NCI-H82 treated with DMSO at 0.1 percent for 48 hours (cell line): ENCODE data around the gene PDCD2.
"Not testable (repeated sequence)": the region's sequence is repeated elsewhere in the genome, so short reads cannot be mapped to it uniquely, and the experiment has no call there.

Experiments used
- DNase-seq: peaks from one replicate; lab custom pipeline; 2025; ENCODE audit not compliant: unreplicated experiment; lab: John Stamatoyannopoulos, UW

The PDCD2 gene

DNA sequence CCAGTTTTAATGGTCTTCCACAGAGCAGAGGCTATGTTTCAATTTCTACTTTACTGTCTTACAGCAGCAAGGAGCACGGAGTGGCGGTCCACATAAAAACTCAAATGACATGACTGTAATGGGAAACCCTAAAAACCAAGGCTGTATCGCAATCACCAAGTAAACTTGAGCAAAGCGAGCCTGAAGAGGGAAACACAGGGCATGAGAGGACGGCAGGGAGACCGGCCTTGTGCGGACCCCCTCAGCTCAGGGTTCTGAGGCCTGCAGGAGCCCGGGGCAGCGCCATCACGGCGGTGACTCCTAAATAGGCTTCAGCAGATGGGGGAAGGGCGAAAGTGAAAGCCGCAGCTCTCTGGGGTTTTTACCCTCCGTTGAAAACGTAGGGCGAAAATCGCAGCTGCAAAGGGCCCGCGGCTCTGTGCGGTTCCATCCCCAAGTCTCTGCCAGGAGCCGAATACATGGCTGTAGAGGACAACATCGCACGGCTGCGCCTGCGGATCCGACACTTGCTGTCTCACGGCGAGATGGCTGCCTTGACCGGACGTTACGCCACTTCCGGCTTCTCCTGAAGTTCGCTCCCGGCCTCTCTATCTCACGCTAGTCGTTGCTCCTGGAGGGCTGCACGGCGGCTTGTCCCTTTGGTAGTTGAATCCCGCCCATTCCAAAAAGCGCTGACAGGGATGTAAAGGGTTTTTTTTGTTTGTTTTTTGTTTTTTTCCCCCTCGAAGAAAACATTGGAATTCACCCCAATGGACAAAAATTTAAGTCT, 31.5 kb downstream of the PDCD2 start, which contains the start of gene PSMB1:
PSMB1 (minus strand) TSS at position 543 of the 769 bp plus-strand sequence; CDS start at position 478, 65 bp downstream.
- peak; percentile 82 for DNase-seq

GRCh38 chr6:170545405-170545804, 39.0 kb downstream of the PDCD2 start:
- no peak for DNase-seq

GRCh38 chr6:170542031-170542719, 42.3 kb downstream of the PDCD2 start:
- no peak for DNase-seq

DNA sequence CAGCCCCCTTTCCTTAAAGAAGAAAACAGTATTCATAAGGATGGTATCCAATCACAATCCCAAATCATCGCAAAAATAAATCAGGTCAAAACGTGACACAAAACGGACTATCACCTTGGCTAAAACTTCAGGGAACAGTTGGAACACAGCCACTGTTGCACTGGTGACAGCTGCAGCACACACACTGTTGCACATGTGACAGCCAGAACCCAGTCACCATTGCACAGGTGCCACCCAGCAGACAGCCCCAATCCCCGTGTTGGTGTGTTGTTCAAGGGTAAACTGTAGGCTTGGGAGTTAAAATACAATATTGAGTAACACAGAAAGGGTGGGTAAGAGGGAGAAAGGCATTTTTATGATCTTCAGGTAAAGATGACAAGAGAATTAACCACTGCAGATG, 47.1 kb downstream of the PDCD2 start:
- no peak for DNase-seq

DNA sequence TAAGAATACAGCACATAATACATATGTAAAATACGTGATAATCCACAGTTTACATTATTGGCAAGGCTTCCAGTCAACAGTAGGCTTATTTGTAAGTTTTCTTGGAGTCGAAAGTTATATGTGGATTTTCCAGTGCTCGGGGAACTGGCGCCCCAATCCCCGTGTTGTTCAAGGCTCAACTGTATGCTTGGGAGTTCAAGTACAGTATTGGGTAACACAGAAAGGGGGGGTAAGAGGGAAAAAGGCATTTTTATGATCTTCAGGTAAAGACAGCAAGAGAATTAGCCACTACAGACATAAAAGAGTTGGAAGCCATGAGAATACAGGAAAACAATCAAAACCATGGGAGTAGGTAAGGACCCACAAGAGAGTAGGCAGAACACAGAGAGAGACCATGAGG, 47.8 kb downstream of the PDCD2 start:
- DNase-seq = no peak

GRCh38 chr6:170535004-170535403, 49.4 kb downstream of the PDCD2 start:
- DNase-seq = no peak

DNA sequence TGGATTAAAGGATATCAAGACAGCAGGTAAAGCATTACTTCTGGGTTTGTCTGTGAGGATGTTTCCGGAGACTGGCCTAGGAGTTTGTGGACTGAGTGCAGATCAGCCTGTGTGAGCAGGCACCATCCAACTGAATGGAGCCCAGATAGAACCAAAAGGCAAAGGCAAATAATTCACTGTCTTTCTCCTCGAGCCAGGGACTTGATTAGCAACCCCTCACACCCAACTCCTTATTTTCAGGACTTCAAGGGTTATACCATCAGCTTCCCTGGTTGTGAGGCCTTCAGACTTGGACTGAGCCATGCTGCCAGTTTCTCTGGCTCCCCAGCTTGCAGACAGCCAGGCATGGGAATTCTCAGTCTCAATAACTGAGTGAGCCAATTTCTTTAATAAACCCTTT, 50.6 kb downstream of the PDCD2 start:
- DNase-seq = no peak

- DNase-seq = peak; percentile 57
Observed at GRCh38 chr6:170532867-170533488, 51.5 kb downstream of the PDCD2 start.

DNA sequence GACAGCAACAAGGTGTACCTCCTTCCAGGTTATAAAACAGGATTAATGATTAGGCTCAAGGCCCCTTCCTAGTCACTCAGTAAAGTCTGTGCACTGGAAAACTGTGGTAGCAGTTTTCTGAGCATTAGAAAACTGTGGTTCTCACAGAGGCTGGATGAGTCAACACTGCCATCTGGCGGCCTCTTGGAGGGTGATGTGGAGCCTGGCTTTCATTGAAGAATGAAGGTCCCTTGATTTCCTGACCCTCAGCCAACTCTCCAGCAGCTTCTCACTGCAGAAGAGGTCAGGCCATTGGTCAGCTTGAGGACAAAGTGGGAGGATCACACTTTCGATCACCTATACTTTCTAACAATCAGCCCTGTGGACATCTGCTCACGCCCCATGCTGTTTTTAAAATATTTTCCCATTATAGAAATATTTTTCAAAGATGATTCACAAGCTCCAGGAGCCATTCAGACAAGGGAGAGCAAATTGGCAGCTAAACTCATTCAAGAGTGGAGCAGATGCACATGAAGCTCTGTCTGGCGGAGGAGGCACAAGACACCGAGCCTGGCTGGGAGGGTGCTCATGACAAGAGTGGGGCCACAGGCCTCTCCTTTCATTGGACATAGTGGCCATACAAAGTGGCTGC, 54.5 kb downstream of the PDCD2 start:
- peak; percentile 27 for DNase-seq

GRCh38 chr6:170527995-170528394, 56.4 kb downstream of the PDCD2 start:
- not testable (repeated sequence) for DNase-seq

- no peak for DNase-seq
Observed at GRCh38 chr6:170525795-170526194, 58.6 kb downstream of the PDCD2 start.
